Right lobe of liver (tissue), 4 donors: ENCODE measurements around the gene PRF1.

Experiments
- CTCF ChIP-seq, 4 donors: fragments of 200-600 bp in 3 of 4; fragments of 450-650 bp in 1 of 4; IDR thresholded peaks; one replicate each; pipeline versions ENCODE4 v1.5.1 to v1.8.0; 2016 to 2022; ENCODE audit warnings: antibody characterized with exemption in 4 of 4, mild to moderate bottlenecking in 2 of 4
- POLR2A ChIP-seq: fragments of 450-650 bp; IDR thresholded peaks from one replicate; pipeline ENCODE4 v1.6.1; 2017; ENCODE audit warnings: antibody characterized with exemption, mild to moderate bottlenecking
- donor health status: DM: no; HTN: no; CAD: no.
- donor health status: DM: no; HTN: no; CAD: no.
- donor health status: DM: no; HTN: yes; CAD: no.

GRCh38 chr10:70564113-70564725 is 38.3 kb downstream of the PRF1 start:
- TF ChIP-seq CTCF (IDR thresholded peaks at IDR 0.05) = no peak
- no peak for TF ChIP-seq POLR2A
